ENCODE results near the gene STIM1.
"Not testable (repeated sequence)": the region's sequence is repeated elsewhere in the genome, so short reads cannot be mapped to it uniquely, and the experiment has no call there.

STIM1 gene

DNA sequence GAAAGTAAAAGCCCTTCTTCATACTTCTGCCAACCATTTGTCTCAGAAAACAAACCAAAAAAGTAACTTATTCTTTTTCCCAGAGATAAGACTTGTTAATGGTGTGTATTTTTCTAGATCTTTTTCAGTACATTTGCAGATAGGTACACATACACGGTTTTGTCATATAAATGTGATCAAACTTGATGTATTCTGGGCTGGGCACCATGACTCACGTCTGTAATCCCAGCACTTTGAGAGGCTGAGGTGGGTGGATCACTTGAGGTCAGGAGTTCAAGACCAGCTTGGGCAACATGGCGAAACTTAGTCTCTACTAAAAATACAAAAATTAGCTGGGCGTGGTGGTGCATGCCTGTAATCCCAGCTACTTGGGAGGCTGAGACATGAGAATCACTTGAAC lies 274.8 kb downstream of the STIM1 start:
- not testable (repeated sequence) for DNase-seq

DNA sequence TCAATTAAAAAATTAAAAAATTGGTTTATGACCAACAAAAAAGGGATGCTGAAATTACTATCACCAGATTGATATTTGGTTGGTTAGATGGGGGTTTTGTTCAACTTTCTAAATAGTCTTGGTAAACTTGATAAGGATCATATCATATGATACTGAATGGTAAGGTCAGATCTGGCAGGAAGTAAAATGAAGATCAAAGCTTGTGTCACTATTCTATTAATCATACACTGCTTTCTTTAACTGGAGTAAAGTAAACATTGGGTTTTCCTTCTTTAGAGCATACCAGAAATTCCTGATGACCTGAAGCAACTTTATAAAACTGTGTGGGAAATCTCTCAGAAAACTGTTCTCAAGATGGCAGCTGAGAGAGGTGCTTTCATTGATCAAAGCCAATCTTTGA lies 279.3 kb downstream of the STIM1 start:
- DNase-seq: no peak

DNA sequence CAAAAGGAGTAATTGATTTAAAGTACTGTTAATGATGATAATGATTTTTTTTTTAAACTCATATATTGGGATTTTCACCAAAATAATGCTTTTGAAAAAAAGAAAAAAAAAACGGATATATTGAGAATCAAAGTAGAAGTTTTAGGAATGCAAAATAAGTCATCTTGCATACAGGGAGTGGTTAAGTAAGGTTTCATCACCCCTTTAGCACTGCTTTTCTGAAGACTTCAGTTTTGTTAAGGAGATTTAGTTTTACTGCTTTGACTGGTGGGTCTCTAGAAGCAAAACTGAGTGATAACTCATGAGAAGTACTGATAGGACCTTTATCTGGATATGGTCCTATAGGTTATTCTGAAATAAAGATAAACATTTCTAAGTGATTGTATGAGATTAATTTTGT lies 283.0 kb downstream of the STIM1 start:
- no peak for DNase-seq

- DNase-seq: no peak
Observed at GRCh38 chr11:4140067-4140636, 284.7 kb downstream of the STIM1 start.
